HG03196 (cell line): ENCODE data around the gene TBC1D16.

Experiments used
- ATAC-seq: cut with Tn5 transposase; IDR thresholded peaks from one replicate; pipeline ENCODE4 v1.9.1; 2021; ENCODE audit not compliant: unreplicated experiment

Gene TBC1D16

DNA sequence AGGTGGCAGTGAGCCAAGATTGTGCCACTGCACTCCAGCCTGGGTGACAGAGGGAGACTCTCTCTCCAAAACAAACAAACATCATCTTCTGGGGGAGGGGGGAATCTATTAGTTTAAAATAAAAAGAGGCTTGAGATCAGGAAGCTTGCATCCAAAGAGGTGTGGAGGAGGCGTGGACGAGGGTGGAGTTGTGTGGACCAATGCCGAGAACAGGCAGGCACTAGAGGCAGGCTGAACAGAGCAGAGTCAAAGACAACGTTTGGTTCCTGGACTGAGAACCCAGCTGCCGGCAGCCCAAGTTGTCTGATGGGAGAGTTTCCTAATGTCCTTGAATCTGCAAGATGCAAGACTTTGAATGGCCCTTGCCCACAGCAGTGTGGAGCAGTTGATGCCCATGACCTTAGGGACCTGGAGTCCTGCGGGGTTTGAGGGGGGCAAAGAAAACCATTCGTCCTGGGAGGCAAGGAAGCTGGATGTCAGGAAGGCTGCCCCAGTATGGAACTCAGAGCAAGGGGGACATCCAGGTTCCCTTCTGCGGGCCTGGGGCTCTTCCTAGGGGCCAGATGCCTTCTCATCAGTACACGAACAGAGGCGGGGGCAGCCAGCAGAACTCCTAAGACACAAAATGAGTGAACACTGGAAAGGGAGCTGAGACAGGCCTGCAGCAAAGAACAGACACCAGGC is 9.2 kb downstream of the TBC1D16 start:
- no peak for ATAC-seq

DNA sequence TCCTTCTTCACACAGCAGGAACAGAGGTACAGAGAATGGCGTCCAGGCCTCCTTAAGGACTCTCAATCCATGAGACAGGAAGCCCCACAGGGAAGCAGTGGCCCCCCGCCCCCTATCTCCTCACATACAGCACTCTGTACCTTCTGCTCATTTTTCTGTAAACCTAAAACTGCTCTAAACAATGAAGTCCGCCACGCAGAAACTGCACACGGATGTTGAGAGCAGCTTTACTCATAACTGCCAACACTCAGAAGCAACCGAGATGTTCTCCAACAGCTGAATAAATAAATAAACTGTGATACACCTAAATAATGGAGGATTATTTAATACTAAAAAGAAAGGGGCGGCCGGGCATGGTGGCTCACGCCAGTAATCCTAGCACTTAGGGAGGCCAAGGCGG is 9.9 kb downstream of the TBC1D16 start:
- no peak for ATAC-seq

DNA sequence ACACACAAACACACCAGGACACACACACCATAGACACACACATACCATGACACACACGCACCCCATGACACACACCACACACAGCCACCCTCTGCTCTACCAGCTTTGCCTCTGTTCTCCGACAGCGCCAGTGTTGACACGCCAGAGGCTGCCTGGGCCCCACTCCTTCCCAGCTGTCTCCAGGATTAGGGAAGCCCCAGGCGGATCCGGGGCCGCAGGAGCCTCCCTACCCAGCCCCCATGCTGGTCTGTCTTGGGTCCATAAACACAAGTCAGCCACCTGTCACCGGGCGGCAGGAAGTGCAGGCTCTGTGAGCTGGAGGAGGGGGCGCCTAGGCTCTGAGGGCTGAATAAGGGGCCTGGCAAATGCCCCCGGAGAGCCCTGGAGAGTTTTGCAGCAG is 10.5 kb downstream of the TBC1D16 start:
- no peak for ATAC-seq

DNA sequence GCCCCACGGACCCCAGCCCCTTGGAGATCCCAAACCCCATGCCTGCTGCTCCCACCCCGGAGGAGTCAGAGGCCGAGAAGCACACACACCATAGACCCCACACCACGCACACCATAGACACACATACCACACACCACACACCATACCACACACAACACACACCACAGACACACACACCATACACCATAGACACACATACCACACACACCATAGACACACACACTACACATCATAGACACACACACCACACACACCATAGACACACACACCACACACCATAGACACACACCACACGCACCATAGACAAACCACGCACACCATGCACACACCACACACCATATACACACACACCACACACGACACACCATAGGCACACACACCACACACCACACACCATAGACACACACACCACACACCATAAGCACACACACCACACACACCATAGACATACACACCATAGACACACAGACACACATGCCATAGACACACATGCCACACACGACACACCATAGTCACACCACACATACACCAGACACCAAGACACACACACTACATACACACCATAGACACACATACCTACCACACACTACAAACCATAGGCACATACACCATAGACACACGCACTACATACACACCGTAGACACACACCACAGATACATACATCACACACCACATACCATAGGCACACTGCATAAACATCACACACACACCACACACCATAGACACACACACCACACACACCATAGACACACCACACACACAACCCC is 11.3 kb downstream of the TBC1D16 start:
- no peak for ATAC-seq

DNA sequence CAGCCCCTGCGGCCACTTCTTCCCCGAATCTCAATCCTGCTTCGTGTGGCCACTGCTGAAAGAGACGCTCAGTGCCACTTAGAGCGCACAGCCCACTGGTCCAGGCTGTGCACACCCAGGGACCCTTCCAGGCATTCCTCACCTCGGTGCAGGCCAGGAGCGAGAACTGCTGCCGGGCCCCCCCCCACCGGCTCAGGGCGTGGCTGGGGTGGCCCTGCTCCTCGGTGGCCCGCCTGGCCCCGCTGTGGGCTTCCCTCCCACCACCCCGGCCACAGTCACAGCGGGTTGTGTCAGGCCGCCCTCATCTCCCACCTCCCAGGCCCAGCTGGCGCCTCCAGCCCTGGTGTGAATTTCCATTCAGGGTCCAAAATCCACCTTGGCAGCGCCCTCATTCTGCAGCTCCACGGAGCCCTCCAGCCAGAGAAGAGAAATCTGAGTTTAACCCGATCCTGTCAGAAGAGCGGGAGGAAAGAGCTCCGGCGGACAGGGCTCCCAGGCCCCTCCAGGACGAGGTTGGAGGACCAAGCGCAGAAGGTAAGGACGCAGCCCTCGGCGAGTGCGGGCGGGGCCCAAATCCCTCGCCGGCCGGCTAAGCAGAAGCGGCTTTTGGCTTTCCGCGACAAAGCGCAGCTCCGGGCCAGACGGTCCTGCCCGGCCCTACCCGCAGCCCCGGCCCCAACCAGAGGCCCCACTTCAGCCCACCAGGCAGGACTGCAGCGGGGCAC is 12.0 kb downstream of the TBC1D16 start:
- no peak for ATAC-seq

DNA sequence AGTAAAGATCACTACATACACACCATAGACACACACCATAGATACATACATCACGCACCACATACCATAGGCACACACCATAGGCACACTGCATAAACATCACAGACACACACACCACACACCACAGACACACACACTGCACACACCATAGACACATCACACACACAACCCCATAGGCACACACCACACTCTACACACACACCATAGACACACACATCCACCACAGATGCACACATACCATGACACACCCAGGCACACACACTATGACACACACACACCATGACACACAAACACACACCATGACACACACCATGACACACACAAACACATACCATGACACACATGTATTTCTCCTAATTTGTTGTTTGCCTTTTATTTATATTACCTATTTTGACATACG is 14.1 kb downstream of the TBC1D16 start:
- ATAC-seq: no peak

DNA sequence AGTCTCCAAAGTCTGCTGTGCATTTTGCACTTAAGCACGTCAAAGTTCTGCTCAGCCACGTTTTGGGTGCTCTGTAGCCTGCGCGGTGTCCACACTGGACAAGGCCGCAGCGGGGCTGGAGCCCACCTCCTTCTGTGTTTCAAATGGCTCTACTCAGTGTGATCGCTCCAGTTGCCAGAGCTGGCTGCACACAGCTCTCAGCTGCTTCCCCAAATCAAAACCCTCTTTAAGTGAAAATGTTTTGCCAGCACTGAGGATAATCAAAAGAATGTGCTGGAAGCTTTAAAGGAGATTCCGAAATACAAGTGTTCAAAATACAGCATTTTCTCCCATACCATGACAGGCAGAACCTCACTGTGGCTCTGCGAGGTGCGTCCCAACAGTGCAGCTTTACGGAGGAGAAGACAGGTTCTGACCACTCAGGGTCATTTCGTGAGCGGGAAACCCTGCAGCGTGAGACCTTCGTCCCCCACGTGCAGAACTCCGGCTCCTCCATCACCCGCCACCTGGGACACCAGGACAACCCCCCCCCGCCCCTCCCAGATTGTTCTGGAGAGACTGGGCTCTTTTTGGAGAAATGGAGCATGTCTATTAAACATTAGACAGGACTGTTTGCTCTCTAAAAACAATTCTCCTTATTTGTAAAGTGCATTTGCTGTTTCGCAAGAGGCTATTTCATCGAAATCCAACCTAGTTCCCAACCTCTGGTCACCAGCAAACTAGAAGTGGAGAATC is 16.6 kb downstream of the TBC1D16 start:
- ATAC-seq: no peak

DNA sequence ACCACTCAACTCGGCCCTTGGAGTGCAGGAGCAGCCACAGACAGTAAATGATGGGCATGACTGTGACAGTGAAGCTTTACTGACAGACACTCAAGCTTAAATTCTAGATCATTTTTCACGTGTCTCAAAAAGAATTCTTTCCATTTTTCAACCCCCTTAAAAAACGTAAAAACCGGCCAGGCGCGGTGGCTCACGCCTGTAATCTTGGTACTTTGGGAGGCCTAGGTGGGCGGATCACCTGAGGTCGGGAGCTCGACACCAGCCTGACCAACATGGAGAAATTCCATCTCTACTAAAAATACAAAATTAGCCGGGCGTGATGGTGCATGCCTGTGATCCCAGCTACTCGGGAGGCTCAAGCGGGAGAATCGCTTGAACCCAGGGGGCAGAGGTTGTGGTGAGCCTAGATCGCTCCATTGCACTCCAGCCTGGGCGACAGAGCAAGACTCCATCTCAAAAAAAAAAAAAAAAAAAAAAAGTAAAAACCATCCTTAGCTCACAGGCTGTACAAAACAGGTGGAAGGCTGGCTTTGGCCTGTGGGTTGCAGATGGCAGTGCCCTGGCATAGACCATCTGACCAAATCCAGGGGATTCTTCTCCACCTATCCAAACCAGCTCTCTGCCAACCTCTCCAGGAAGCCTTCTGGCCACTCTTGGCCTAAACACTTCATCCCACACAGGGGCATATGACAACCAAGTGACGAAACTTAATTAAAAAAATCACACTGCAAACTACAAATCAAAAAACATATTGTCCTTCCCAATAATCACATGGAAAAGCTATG is 18.3 kb downstream of the TBC1D16 start:
- ATAC-seq: no peak

DNA sequence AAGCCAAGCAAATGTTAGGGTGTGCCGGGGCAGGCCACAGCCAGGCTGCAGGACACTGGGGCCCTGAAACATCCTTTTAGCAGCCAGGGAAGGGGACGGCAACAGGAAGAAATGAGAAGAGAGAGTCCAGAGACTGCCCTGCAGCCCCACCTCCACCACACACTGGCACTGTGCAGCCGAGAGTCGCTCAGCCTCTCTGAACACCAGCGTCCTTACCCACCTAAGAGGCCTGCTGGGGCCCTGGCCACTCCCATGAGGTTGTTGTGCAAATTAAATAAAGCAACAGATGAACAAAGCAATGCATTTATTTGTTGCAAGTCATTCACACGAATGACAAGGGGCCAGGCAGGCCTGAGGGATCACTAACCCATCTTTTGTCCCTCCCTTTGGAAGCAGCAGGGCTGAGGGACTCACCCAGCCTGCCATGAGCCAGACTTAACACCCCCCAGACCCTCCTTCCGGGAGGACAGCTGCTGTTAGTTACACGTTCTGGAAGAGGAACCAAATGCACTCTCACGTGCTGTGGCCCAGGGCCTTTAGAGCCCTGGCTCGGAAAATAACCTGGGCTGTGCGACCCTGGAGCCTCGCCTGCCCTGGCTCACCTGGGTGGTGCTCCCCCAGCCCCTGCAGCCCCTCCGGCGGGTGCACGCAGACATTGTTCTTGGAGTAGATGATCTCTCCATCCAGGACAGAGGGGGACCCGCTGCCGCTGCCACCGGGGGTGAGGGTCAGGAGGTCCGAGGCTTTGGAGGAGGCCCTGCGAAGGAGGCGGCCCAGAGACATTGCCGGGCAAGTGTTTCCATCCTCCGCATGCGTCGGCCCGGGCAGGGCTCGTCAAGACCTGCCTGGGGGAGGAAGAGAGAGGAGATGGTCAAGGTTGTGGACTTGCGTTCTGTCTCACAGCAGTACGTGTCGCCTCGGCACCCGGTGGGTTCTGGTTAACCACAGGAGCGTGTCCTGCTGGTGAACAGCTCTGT is 22.6 kb downstream of the TBC1D16 start:
- ATAC-seq: no peak

DNA sequence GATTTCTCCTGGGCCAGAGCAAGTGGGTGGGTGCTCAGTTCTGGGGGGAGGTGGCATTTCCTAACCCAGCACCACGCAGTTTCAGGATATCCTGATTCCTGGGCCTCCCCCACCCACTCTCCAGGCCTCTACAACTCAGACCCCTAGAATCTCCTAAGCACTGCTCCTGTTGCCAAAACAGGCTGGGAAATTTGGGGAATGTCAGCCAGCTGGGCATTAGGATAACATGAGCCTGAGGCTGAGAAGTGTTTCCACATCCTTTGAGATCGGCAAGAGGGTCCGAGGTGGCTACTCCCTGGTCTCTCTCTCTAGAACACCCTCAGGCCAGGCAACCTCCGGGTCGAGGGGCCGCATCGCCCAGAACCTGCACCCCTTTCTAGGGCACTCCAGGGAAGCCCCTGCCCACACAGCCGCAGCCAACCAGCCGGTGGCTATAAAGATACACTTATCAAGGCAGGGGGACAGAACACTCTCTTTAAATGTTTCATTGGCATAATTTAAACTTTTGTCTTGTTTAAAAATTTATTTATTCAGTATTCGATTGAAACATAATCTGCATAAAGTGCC is 23.6 kb downstream of the TBC1D16 start:
- no peak for ATAC-seq

DNA sequence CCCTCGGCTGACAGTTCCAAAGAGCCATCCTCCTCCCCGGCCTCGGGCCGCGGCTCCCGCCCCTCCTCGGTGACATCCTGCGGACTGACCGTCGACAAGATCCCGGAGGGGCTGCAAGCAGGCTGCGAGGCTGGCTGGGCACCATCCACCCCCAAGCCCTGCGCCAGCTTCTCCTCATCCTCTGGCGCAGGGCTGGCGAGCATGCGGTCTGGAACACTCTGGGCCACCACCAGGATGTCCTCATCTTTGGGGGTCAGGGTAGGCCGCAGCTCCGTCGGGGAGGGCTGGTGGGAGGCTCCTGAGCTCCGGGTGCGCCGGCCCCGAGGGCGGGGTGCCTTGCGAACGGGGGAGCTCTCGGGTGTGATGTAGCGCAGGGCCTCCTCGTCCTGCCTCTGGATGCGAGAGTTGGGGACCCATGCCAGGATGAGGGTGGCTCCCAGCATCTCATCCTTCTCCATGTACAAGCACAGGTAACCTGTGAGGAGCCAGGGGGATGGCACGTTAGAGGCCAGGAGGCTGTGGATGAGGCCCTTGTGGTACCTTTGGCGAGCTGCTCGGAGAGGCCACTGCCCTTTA is 25.3 kb downstream of the TBC1D16 start:
- ATAC-seq: no peak

DNA sequence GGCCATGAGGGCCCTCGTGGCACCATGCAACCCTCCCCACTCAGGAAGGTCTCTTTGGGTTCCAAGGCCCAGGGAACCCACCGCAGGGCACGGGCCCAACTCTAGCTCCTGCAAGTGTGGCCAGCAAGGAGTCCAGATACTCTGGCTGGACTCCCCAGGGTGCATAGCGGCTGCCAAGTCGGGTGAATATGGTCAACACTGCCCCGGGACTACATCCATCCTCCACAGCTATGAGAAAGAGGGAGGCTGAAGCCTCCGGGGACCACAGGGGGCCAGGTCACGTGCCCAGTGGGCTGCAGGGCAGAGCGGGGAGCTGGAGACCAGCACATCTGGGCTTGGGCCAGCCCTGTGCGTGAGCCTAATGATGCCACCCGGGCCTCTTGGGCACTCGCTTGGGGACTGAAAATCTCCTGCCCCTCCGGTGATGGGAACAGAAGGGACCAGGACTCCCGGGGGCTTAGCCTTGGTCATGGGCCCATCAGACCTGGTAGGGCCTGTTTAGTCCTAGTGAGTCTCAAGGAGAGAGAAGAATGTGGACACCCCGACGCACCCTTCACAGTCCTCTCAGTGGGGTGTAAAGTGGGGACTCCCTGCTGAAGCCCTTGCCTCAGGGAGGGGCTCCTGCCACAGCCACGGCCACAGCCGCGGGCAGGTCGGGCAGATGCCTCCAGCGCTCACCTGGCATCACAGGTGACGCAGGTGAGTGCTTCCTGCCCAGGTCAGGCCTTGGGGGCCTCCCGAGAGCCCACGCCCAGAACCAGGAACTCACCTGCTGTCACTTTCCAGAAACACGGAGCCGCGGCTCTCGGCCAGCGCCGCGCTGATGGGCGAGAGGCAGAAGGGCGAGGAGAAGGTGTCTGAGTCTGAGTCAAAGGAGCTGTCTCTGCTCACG is 26.0 kb downstream of the TBC1D16 start:
- no peak for ATAC-seq

DNA sequence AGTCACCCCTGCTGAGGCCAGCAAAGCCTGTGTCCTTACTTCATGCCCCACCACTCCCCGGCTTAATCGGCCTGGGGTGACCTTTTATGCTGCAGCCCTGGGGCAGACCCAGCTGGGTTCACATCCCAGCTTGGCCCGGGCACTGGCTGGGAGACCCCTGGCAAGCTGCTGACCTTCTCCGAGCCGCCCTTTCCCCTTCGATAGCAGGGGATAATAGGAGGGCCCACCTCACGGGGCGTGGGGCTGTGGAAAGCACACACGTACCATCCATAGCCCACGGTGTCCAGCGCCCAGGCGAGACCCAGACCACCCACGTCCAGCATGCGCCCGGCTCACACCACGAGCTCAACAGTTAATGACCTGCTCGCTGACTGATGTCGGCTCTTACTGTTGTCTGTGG is 26.8 kb downstream of the TBC1D16 start:
- no peak for ATAC-seq

DNA sequence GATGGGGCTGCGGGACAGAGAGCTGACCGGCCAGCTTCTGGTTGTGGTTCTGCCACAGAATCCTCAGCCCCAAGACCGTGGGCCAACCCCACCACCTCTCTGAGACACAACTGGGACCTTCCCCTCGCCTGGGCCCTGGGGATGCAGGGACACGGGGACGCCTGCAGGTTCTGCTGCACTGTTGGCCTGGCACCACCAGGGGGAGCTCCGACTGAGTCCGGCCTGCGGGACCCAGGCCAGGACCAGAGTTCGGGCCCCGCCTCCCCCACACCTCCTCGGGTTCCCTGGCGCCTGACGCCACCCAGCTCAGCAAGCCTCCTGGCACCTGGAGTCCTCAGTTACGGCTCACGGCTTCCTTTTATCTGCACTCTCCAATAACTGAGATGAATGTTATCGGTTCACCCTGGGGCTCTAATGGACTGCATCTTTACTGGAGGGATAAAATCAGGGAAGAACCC is 27.3 kb downstream of the TBC1D16 start:
- no peak for ATAC-seq

DNA sequence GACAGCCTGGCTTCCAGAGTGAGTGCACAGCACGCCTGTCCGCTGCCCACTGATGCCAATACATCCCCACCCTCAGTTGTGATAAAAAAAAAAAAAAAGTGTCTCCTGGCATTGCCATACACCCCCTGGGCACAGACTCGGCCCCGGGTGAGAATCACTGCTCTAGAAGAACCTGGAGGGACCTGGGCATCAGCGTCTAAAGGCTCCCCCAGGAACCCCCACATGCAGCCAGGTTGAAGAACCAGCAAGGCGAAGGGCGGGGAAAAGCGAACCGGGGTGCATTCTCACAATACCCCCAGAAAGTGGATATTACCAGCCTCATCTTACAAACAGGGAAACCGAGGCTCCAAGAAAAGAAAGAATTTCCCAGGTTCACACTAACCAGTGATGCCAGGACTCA is 27.7 kb downstream of the TBC1D16 start:
- ATAC-seq: no peak

DNA sequence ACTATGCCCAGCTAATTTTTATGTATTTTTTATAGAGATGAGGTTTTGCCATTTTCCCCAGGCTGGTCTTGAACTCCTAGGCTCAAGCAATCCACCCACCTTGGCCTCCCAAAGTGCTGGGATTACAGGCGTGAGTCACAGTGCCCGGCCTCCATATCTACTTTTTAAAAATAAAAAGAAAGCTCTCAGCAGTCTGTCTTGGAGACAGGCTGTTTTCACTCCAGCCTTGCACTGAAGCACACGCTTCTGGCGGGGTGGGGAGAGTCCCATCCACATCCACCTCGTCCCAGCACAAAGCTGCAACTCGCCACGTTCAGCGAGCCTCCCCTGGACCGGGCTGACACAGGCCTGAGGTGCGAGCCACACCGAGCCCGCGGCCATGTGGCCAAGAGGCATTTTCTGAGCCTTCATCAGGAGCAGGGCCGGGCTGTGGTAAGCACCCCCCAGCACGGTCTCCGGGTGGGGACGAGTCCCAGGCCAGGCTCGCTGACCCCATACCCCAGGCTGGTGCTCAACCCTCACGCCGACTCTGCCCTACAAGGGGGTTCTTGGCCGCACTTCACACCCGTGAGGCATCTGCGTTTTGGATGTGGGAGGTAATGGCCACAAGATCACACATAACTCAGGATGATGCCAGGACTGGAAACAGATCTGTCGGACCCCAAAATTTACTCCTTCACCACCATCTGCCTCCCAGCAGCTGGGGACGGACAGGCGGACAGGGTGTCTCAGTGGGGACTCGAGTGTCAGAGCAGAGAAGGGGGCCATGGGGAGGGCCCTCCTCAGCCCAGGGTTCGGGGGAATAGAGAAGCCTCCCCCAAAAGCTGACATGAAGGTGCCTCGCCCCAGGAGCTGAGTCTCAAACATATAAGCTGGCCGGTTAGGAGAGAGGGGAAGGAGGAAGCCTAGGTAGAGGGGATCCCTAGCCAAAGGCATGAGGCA is 28.6 kb downstream of the TBC1D16 start:
- ATAC-seq: no peak

DNA sequence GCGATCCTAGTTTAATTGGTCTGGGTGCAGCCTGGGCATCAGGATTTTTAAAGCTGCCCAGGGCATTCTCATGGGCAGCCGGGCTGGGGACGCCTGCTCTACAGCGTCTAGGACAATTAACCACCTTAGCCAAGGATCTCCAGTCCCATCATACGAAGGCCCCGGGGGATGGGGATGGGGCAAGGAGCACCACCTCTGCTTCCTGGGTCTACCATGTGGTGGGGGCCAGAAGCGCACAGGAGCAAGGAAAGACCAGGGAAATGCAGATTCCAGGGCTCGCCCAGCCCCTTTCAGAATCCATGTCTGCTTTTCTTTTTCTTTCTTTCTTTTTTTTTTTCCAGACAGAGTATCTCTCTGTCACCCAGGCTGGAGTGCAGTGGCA is 29.3 kb downstream of the TBC1D16 start:
- ATAC-seq: no peak
